Suprapubic skin (tissue), 4 donors: ENCODE measurements around the gene GRK5. TPM values are rescaled to one million over a fixed set of nuclear protein-coding genes. Genes with fewer than 3 reads are reported as not detected.

Experiments
- DNase-seq, 2 donors: peaks; one replicate each; pipeline ENCODE4 v3.0.0-alpha.2; 2019; ENCODE audit warnings: low spot score in 2 of 2
- H3K27ac ChIP-seq: fragments of 200-600 bp; sonication (generic); one replicate; pipeline ENCODE4 v1.5.1; 2019
- H3K27me3 ChIP-seq: fragments of 200-600 bp; sonication (generic); one replicate; pipeline ENCODE4 v1.5.1; 2019
- H3K36me3 ChIP-seq: fragments of 200-600 bp; sonication (generic); one replicate; pipeline ENCODE4 v1.5.1; 2019
- H3K4me1 ChIP-seq: fragments of 200-600 bp; sonication (generic); one replicate; pipeline ENCODE4 v1.5.1; 2019
- H3K4me3 ChIP-seq: fragments of 200-600 bp; sonication (generic); one replicate; pipeline ENCODE4 v1.5.1; 2019; ENCODE audit warnings: mild to moderate bottlenecking
- H3K9me3 ChIP-seq: fragments of 200-600 bp; sonication (generic); one replicate; pipeline ENCODE4 v1.5.1; 2019
- CTCF ChIP-seq, 2 donors: fragments of 200-600 bp in 1 of 2; fragments of 450-650 bp in 1 of 2; sonication (generic) in 1 of 2; IDR thresholded peaks; one replicate each; pipeline ENCODE4 v1.5.1; 2016 to 2019; ENCODE audit warnings: antibody characterized with exemption in 2 of 2, mild to moderate bottlenecking in 1 of 2, moderate library complexity in 1 of 2
- EP300 ChIP-seq: sonication (generic); formaldehyde crosslinking; IDR thresholded peaks from one replicate; pipeline ENCODE4 v1.6.1; 2017; ENCODE audit warnings: antibody characterized with exemption
- POLR2A ChIP-seq, 2 donors: fragments of 450-650 bp; IDR thresholded peaks; one replicate each; pipeline ENCODE4 v1.6.1; 2017; ENCODE audit warnings: antibody characterized with exemption in 2 of 2, mild to moderate bottlenecking in 2 of 2, moderate library complexity in 2 of 2
- POLR2AphosphoS5 ChIP-seq, 3 donors: sonication (generic); formaldehyde crosslinking; IDR thresholded peaks; one replicate each; pipeline ENCODE4 v1.6.1; 2017; ENCODE audit warnings: antibody characterized with exemption in 3 of 3
- WGBS: methylation state at CpG from one replicate; pipeline ENCODE4 v1.1.5; 2018; 5-methylcytosine and 5-hydroxymethylcytosine counted together
- total RNA-seq, 4 donors: library from RNA; depleted of rRNA; stranded (reverse); fragments of >200 nt; gene quantifications; one replicate each; pipeline ENCODE4 v1.1.0, GENCODE V29; 2016

GRK5 gene
- total RNA-seq, 4 donors from 2014 or later = 4.8 to 9.0 (median 6.7) TPM

- WGBS = 79% methylated on average over 10 of the region's 10 CpGs
- H3K36me3 ChIP-seq = no peaks in the 10 kb centered on the region
- H3K4me1 ChIP-seq = peaks cover 11% of the 10 kb centered on the region
- no peak for TF ChIP-seq CTCF (IDR thresholded peaks at IDR 0.05)
- no peak for TF ChIP-seq POLR2AphosphoS5 (IDR thresholded peaks at IDR 0.05)
- TF ChIP-seq POLR2A (IDR thresholded peaks at IDR 0.05) = no peak
- no peak for TF ChIP-seq EP300
- H3K27ac ChIP-seq = peak overlapping the region; percentile 56
- no peak for DNase-seq
- H3K27me3 ChIP-seq = no peaks in the 10 kb centered on the region
- H3K9me3 ChIP-seq = no peaks in the 10 kb centered on the region
- no peak overlapping the region for H3K4me3 ChIP-seq
Measured at GRCh38 chr10:119396008-119396708, 188.8 kb downstream of the GRK5 start.

- TF ChIP-seq POLR2AphosphoS5 (IDR thresholded peaks at IDR 0.05) (no peak), EP300 (no peak), CTCF (IDR thresholded peaks at IDR 0.05) (no peak), POLR2A (IDR thresholded peaks at IDR 0.05) (no peak)
- Histone ChIP-seq H3K9me3 (no peaks in the 10 kb centered on the region), H3K4me3 (no peak overlapping the region), H3K36me3 (no peaks in the 10 kb centered on the region), H3K27ac (no peak overlapping the region), H3K27me3 (no peaks in the 10 kb centered on the region), H3K4me1 (peaks cover 16% of the 10 kb centered on the region)
- DNase-seq = no peak
- 100% methylated on average over 1 of the region's 1 CpG for WGBS
Measured at GRCh38 chr10:119396709-119397071, 189.3 kb downstream of the GRK5 start.

DNA sequence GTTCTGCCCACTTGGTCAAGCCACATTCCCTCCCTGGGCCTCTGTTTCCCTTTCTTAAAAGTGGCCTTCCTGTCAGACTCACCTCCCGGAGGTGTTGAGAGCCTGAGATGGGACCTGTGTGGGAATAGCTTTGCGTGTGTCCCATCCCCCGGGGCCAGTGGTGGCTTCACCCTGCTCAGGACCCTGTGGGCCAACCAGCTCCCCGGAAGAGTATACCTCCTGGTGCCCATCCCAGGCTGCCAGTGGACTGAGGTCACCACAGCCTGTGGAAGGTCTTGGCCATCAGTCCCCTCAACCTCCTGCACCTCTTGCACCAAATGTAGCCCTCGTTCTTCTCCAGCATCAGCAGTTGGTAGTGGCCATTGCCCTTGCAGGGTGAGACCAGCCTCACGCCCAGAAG is 190.0 kb downstream of the GRK5 start:
- no peak overlapping the region for H3K27ac ChIP-seq
- no peak overlapping the region for H3K4me3 ChIP-seq
- peaks cover 16% of the 10 kb centered on the region for H3K4me1 ChIP-seq
- H3K9me3 ChIP-seq = no peaks in the 10 kb centered on the region
- no peaks in the 10 kb centered on the region for H3K27me3 ChIP-seq
- no peaks in the 10 kb centered on the region for H3K36me3 ChIP-seq
- 92% methylated on average over 5 of the region's 6 CpGs for WGBS
- no peak for DNase-seq
- TF ChIP-seq POLR2A (IDR thresholded peaks at IDR 0.05) (no peak), POLR2AphosphoS5 (IDR thresholded peaks at IDR 0.05) (no peak), EP300 (no peak), CTCF (IDR thresholded peaks at IDR 0.05) (no peak)

DNA sequence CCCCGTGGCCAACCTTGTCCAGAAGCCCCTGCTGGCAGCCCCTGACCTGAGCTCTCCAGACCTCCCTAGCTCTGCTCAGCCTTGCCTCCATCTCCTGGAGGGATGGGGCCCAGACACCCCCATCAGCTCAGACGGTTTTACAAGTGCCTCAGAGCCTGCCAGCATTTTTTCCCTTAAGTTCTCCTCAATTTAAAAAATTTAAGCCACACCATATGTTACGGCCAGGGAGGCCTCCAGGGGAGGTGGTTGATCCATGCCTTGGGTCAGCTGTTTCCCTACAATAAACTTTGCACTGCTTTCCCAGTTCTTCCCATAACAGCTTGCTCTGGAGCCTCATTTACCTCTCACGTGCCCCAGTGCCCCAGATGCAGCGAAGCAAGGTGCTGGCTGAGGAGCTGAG is 191.6 kb downstream of the GRK5 start:
- peaks cover 16% of the 10 kb centered on the region for H3K4me1 ChIP-seq

DNA sequence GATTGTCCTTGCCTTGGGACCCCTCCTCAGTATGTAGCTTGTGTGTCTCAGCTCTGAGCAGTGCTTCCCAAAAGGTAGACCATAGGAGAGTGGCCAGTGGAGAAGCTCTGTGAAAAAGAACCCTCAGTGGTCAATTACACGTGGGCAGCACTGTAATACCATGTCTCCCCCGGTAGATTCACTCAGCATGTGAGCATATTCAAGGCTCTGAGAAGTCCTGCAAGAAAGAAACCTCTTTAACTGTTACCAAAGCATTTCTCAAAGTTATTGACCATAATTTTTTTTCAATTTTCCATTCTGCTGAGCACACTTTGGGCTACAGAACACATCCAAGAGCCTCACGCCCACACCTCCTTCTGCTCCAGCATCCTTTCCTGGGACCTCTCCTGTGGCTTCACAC is 192.1 kb downstream of the GRK5 start:
- Histone ChIP-seq H3K27ac (no peak overlapping the region), H3K4me3 (no peak overlapping the region), H3K27me3 (no peaks in the 10 kb centered on the region), H3K4me1 (peaks cover 16% of the 10 kb centered on the region), H3K9me3 (no peaks in the 10 kb centered on the region), H3K36me3 (no peaks in the 10 kb centered on the region)
- no peak for DNase-seq
- no peak for TF ChIP-seq POLR2AphosphoS5 (IDR thresholded peaks at IDR 0.05)
- no peak for TF ChIP-seq CTCF (IDR thresholded peaks at IDR 0.05)
- TF ChIP-seq EP300 = no peak
- no peak for TF ChIP-seq POLR2A (IDR thresholded peaks at IDR 0.05)
- WGBS = 97% methylated on average over 3 of the region's 3 CpGs

More for the DNA sequence above, 191.6 kb downstream of the GRK5 start:
- no peaks in the 10 kb centered on the region for H3K27me3 ChIP-seq
- DNase-seq = no peak
- 68% methylated on average over 4 of the region's 5 CpGs for WGBS
- no peak overlapping the region for H3K27ac ChIP-seq
- no peaks in the 10 kb centered on the region for H3K9me3 ChIP-seq
- TF ChIP-seq POLR2A (IDR thresholded peaks at IDR 0.05) (no peak), CTCF (IDR thresholded peaks at IDR 0.05) (no peak), EP300 (no peak), POLR2AphosphoS5 (IDR thresholded peaks at IDR 0.05) (no peak)
- H3K36me3 ChIP-seq = no peaks in the 10 kb centered on the region
- no peak overlapping the region for H3K4me3 ChIP-seq
